ENCODE results near the gene RNF175. TPM values are rescaled to one million over a fixed set of nuclear protein-coding genes. Genes with fewer than 3 reads are reported as not detected.

The RNF175 gene
- not detected in 2 replicates for total RNA-seq

DNA sequence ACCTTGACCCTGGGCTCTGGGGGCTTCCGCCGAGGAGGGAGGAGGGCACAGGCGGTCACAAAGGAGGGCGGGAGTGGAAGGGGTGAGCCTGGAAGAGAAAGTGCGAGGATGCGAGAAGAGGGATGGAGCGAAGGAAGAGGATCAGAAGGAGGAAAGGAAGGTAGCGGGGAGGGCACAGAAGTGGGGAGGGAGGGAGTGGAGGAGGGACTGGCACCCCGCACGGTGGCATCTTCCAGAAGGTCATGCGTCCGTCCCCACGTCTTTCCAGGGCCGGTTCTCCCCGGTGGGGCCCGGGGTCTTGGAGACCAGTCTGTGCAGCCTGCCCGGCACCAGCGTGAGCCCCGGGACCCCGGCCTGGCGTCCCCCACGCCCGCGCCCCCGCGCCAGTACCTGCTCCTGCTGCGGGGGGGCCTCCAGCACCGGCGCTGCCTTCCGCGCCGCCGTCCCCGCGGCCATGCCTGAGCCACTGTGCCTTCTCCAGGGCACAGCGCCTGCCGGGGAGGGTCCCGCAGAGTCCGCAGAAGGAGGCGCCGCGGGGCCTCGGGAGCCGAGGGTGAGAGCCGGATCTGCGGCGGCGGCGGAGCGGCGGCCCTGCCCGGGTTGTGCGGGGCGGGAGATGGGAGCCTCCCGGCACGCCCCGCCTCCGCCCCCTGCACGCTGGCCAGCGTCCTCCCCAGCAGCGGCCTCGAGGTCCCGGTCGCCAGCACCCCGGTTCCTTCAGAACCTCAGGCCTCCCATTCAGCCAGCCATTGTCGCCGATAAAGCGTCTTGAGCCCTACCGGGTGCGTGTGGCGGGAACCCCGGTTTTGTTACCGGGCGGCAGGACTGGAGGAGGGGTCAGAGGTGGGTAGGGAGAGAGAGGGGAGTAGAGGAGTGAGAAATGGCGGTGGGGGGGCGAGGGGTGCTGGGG, at the start of gene RNF175:
Gene RNF175, minus strand, starts transcription at position 618 of the 910 bp plus-strand sequence. Its CDS starts 162 bp downstream, at position 456.
- intact Hi-C loops (cut with micrococcal nuclease), result no loop called here

GRCh38 chr4:153809307-153809706, 49.5 kb upstream of the RNF175 start:
- intact Hi-C loops (cut with micrococcal nuclease), result no loop called here

DNA sequence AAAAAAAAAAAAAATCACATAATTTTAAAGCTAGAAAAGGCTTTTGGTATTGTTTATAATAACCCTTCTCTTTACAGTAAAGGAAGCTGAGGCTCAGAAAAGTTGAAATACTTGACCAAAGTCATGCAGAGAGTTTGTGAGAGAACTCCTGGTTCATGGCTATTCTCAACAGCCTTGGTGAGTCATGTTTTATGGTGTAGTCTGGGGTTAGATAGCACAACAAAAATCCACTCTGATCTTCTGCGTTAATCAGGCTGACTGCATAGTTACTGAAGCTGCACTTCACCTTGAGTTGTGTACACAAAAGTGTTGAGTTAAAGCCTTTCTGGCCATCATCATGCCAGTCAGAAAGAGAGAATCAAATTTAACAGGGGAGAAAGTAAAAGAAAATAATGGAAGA, 48.4 kb upstream of the RNF175 start:
- intact Hi-C loops (cut with micrococcal nuclease), result no loop called here

- intact Hi-C loops (cut with micrococcal nuclease), result no loop called here
These were observed 46.2 kb upstream of the RNF175 start for GRCh38 chr4:153806073-153806472.

DNA sequence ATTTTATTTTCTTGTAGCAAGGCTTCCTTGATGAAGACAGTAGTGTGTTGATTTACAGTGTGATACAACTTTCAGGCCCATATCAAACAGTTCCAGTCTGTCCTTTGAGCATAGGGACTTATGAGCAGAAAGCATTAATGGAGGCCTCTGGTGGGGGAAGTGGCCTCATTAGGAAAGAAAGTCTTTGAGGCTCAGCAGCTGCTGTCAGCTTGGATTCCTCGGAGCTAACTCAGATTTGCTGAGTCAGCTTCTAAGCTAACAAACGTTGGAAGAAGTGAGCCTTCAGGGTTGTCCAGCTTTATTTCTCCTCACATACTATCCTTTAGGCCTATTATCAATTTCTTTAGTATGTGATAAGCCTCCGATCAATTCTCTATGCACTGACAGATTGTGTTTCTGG, 44.9 kb upstream of the RNF175 start:
- intact Hi-C loops (cut with micrococcal nuclease), result no loop called here

DNA sequence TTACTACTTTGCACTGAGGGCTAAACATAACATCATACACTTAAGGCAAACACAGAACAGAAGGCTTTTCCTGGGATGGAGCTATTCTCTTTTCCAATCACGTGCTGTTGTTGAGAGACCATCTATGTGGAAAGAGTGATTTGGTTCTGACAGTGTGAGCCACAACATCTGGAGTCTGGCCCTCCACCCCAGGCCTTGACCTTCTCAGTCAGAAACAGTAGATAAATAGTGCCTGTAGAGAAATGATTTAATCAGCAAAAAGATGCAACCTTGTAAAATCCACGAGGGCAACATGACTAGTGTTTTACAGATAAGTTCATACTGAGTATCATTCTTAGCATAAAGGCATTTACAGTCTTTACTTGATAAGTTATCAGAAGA, 39.9 kb upstream of the RNF175 start:
- intact Hi-C loops (cut with micrococcal nuclease), result no loop called here

DNA sequence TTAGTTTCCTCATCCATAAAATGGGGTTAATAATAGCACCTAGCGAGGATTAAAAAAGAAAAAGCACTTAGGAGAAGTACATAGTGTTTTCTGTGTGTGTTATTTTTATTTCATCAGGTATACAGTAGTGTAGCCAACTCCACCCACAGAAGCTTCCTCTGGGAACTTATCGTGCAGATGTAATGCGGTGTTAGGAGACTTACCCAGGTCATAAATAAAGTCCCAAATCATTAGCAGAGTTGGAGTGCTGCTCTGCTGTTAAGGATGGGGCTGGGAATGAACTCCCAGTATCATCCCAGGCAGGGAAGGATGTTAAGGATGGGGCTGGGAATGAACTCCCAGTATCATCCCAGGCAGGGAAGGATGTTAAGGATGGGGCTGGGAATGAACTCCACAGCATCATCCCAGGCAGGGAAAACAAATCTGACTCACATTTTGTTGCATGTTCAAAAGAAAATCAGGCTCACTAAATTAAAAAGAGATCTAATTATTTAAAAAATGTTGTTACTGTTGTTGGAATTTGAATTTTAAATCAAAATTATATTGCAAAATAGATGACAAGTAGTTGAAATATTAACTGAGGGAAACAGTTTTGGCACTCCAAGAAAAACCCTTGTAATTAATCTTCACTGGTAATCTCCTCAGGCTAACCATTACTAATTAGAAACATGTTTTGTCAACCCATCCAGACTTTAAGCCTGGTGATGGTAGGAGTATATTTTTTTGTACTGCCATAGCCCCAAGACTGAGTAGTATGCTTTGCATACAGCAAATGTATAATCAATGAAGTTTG, 39.3 kb upstream of the RNF175 start:
- intact Hi-C loops (cut with micrococcal nuclease), result no loop called here

DNA sequence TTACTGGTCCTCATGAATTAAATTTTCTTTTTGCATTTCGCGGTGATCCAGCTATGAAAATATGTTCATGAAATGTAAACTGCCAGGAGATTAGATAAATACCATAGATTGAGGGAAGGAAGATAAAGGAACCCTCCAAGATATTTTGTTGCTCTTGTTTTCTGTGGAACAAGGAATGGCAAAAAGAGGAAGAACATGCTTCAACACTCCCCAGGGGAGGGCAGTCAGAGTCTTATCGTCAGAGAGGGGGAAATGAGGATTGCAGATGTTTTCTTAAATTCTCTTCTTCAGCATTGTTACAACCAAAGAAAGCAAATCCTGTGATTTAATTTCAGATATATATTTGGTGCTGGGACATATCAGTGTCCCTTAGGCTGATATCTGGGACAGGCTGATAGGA, 38.6 kb upstream of the RNF175 start:
- intact Hi-C loops (cut with micrococcal nuclease), result no loop called here

GRCh38 chr4:153794006-153794405, 34.2 kb upstream of the RNF175 start:
- intact Hi-C loops (cut with micrococcal nuclease), result no loop called here

DNA sequence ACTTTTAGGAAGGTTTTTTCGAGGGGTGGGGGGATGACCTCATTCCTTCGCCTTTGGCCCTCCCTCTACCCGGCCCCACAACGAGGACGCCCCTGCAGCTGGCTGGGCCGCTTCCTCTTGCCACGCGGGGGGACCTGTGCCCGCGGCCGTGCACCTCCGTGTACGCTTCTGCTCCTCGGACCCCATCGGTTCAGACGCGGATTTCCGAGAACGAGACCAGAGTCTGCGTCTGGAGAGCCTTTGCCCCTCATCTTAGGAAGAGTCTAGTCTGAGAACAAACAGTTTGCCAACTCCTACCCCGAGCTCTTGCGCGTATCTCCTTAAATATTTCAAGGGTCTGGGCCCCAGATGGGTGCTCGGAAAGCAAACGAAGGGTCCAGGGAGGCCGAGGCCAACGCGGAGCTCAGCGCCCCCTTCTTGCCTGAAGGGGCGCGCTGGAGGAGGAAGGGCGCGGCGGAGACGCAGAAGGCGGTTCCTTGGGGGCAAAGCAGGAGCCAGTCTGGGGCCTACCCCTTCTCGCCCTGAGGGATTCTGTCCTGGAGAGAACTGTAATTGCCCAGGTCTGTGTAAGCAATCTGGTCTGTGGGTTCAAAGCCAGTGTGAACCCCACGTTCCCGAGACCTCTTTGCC, 32.9 kb upstream of the RNF175 start:
- intact Hi-C loops (cut with micrococcal nuclease), result no loop called here

DNA sequence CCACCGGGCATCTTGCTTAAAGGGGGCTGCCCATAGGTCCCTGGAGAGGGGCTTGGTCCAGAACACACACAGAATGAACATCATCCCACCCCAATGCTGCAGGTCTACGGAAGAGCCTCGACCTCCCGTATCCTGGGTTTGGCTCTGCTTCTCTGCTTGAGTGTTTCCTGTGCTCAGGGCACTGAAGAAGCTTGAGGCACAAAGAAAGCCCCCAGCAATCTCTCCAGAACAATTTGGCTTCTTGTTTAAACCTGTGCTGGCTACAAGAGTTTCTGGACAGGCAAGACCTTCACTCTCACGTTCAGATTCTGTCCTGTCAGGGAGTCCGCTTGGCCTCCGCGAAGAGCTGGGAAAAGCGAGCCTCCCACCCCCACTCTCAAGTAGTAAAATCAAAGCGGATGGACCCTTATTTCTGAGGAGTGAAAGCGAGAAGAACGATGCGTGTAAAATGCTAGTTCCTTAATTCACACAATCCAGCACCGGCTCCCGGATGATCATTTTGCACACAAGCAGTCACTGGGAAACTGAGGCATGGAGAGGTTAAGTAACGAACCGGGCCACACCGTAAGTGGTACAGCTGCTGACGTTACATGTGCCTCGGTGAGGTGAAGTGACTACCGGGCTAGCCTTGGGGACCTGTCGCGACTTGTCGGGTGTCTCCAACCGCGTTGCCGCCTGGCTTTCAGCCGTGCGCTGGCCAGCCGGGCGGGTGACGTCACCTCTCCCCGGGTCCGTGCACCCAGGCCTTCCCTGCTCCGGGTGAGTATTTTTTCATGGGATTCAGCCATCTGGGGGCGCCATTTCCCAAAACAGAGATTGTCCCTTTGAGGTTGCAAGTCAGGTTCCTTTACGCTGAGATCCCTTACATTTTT, 32.2 kb upstream of the RNF175 start:
- intact Hi-C loops (cut with micrococcal nuclease), result no loop called here

DNA sequence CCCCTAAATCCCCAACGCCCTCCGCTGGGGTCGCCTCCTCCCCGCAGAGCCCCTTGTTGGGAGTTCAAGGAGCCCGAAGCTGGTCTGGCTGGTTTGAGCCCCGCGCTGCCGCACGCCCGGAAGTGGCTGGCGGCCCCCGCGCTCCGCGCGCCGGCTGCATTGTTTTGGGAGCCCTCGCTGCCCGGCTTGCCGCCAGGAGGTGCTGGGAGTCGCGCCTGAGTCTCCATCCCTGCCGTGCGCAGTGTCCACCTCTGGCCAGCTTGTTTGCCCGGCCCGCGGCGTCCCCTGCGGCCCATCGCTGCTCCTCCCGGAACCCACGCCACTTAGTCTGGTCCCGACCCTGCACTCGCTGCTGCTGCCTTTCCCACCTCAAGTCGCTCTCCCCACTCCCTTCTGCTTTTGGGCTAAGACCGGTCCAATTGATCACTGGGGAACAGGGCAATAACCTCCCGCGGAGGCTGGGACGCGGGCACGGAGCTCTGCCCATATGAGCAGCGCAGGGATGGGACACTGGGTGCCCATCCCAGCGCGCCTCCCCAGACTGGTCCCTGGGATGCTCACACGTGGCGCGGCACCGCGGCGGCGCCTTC, 31.2 kb upstream of the RNF175 start:
- intact Hi-C loops (cut with micrococcal nuclease), result no loop called here

DNA sequence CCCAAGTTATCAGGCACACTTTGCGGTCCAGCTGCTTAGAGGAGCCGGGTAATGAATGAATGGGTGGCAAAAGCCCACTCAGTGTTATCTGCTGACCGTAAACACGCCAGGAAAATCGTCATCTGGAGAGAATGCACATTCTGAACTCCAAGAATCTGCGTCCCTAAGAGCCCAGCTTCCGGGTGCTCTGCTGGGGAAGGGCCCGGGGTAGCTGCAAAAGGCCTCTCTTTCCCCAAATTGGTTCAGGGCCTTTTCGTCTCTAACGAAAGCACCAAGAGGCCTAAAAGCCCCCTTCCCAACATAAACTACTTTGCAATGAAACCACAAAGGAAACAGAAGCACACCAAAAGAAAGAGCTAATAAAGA, 30.7 kb upstream of the RNF175 start:
- intact Hi-C loops (cut with micrococcal nuclease), result no loop called here

DNA sequence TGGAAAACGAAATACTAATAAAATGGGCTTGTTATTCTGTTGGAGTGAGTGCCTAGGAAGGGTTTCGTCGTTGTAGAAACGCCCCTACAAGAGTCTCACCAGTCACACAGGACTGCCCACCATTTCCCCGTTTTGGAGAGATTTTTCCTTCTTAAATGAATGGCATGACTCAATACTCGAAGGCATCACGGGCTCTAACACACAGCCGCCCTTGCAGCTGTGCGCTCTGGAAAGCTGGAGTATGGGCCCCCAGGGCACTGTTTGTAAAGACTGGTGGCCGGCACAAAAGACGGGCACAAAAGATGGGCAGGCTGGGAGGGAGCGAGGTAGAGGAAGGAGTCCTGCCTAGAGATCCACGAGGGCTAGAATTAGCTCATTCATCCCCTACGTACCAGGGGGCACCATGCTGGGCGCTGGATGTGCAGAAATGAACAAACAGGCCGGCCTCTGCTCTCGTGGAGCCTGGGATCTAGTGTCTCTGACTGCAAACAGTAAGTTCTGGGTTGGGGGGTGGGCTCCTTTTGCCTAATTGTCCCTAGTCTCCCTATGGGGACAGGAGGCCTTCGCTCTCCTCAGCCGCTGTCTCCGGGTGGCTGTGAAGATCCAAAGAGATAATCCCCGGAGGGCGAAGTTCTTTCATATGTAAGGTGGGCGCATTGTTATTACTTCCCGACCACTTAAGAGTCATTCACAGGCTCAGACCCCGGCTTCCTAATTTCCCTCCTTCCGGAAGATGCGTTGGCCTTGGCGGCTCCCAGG, 30.1 kb upstream of the RNF175 start:
- intact Hi-C loops (cut with micrococcal nuclease), result loop anchor here (5.0 kb wide), 3 partner anchors 232 to 832 kb away; partner anchors contain the start of gene DCHS2

- intact Hi-C loops (cut with micrococcal nuclease), result loop anchor here (5.0 kb wide), 3 partner anchors 234 to 834 kb away; partner anchors contain the start of gene DCHS2
These were observed 28.8 kb upstream of the RNF175 start, which contains the start of gene SFRP2 for GRCh38 chr4:153788413-153789276. Gene SFRP2, minus strand, starts transcription at chr4:153789083. Its CDS starts 248 bp downstream, at chr4:153788835.

DNA sequence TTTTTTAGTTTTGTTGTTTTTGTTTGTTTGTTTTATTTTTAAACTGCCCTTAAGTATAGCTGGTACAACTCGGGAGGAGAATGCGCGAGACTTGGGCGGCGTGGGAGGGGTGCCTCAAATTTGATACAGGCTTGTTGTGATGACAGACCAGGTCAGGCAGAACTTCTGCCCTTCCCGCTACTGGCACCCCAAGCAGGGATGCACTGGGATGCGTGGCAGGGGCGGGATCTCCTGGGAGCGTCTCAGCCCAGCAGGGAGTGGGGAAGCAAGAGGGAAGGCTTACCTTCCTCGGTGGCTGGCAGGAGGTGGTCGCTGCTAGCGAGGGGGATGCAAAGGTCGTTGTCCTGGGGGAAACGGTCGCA, 28.2 kb upstream of the RNF175 start:
- intact Hi-C loops (cut with micrococcal nuclease), result loop anchor here (5.0 kb wide), 3 partner anchors 234 to 834 kb away; partner anchors contain the start of gene DCHS2

- intact Hi-C loops (cut with micrococcal nuclease), result loop anchor here (5.0 kb wide), 3 partner anchors 235 to 835 kb away; partner anchors contain the start of gene DCHS2
These were observed 27.8 kb upstream of the RNF175 start for GRCh38 chr4:153787575-153787974.

GRCh38 chr4:153787061-153787560, 27.3 kb upstream of the RNF175 start:
- intact Hi-C loops (cut with micrococcal nuclease), result loop anchor here (5.0 kb wide), 3 partner anchors 235 to 835 kb away; partner anchors contain the start of gene DCHS2

All from T-helper 1 cell treated with Interleukin-12 subunit alpha and Interleukin-12 subunit beta and Interleukin-4 antibody, amounts not matched to agents 30 ng/mL and 1 ng/mL, for 36 hours (primary cell).